HG02763 (cell line): ENCODE data around the gene SAXO1.
A peak's percentile ranks its signal among the peaks of the same experiment; 100 is the strongest.

ENCODE experiments used
- ATAC-seq: cut with Tn5 transposase; IDR thresholded peaks from one replicate; pipeline ENCODE4 v1.9.1; 2021; ENCODE audit warnings: mild to moderate bottlenecking, moderate library complexity; ENCODE audit not compliant: unreplicated experiment

SAXO1 gene, protein sequence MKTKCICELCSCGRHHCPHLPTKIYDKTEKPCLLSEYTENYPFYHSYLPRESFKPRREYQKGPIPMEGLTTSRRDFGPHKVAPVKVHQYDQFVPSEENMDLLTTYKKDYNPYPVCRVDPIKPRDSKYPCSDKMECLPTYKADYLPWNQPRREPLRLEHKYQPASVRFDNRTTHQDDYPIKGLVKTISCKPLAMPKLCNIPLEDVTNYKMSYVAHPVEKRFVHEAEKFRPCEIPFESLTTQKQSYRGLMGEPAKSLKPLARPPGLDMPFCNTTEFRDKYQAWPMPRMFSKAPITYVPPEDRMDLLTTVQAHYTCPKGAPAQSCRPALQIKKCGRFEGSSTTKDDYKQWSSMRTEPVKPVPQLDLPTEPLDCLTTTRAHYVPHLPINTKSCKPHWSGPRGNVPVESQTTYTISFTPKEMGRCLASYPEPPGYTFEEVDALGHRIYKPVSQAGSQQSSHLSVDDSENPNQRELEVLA

DNA sequence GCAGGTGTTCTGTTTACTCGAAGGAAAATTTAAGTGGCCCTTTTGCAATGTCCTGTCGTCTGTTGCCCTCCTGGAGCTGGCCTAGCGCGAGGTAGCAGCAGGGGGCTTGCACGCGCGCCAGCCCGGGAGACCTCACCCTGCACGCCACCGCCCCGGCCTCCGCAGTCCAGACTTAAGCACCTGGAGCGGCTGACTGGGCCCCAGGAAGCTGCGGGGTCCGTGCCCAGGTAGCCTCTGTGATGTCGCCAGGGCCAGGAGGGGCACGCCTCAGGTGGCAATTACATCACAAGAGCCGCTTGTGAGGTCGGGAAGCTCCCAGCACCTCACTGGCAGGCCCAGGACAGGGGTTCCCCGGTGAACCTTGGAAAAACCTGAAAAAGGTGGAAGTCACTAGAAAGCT is at the start of gene SAXO1:
Gene SAXO1, minus strand, starts transcription at position 195 of the 400 bp plus-strand sequence. CDS start 301 bp downstream, outside the sequence.
- ATAC-seq, result no peak

DNA sequence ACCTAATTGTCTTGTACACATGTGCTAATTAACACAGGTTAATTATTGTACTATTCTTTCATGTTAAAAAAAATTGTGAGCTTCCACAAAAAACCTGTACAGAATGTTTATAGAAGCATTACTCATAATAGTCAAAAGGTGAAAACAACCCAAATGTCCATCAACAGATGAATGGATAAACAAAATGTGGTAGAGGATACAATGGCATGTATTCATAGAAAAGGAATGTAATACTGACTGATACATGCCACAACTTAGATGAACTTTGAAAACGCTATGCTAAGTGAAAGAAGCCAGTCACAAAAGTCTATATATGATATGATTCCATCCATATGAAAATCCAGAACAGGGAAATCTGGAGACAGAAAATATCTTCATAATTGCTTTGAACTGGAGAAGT is 41.8 kb upstream of the SAXO1 start:
- no peak for ATAC-seq

DNA sequence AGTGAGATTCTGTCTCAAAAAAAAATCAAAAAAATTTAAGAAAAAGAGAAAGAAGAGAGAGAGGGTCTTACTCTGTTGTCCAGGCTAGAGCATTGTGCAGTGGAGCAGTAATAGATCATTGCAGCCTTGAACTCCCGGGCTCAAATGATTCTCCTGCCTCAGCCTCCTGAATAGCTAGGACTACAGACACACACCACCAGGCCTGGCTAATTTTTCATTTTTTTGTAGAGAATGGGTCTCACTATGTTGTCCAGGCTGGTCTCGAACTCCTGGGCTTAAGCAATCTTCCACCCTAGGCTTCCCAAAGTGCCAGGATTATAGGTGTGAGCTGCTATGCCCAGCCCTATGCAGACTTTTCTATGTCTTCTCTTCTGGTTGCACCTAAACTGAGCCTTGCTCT is 41.2 kb upstream of the SAXO1 start:
- ATAC-seq, result no peak

- no peak for ATAC-seq
Measured at GRCh38 chr9:19057033-19057432, 24.0 kb upstream of the SAXO1 start.

- no peak for ATAC-seq
Measured at GRCh38 chr9:19050637-19051591, 17.9 kb upstream of the SAXO1 start.

GRCh38 chr9:19049917-19050636 is 17.1 kb upstream of the SAXO1 start:
- ATAC-seq, result no peak

DNA sequence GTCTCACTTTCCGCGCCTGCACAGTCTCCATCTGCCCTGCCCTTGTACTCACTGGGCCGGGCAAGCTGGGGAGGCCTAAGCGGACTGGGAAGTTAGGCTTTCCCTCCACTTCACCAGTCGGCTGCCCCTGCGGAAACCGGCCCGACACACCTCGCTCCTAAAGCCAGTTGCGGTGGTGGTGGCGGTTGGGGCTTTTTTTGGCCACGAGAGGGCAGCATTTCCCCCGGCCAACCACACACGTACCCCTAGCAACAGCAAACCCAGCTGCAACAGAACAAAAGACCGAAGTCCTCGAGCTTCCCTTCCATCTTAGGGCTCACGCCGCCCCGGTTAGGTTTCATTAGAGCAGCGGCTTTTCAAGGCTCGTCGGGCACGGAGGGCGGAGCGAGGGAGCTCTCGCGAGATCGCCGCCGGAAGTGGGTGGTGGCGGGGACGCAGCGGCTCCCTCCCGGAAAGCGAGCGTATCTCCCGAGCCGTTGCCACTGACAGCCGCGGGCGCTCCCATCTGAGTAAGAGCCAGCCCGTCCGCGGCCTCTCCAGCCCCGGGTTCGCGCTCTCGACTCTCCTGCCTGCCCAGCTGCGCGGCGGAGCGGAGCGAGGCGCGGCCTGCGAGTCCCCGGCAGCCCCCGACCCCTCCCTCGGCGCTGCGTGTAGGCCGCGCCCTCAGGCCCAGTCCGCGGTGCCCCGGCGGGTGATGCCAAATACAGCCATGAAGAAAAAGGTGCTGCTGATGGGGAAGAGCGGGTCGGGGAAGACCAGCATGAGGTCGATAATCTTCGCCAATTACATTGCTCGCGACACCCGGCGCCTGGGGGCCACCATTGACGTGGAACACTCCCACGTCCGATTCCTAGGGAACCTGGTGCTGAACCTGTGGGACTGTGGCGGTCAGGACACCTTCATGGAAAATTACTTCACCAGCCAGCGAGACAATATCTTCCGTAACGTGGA is 16.2 kb upstream of the SAXO1 start, which contains the start of gene RRAGA:
Gene RRAGA, plus strand, starts transcription at position 462 of the 951 bp plus-strand sequence. Its CDS starts 233 bp downstream, at position 695.
- peak; percentile 89 for ATAC-seq

GRCh38 chr9:19036611-19037010 is 3.6 kb upstream of the SAXO1 start:
- ATAC-seq, result no peak

DNA sequence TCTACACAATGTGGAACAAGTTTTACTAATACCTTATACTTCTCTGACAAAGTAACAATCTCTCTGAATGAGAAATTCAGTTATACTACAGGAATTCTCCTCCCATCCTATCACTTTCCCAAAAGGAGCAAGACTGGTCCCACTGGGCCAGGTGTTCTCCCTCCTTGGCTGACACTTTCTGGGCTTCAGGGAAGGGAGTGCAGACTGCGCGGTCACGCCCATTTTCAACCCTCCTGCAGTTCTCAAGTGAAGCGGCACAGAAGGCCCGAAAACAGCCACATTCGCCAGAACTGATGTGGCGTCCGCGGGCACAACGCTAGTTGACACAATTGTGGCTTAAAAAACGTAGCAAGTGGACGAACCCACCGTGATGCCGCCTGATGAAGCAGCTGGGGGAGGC is 603 bp downstream of the SAXO1 start:
- no peak for ATAC-seq

DNA sequence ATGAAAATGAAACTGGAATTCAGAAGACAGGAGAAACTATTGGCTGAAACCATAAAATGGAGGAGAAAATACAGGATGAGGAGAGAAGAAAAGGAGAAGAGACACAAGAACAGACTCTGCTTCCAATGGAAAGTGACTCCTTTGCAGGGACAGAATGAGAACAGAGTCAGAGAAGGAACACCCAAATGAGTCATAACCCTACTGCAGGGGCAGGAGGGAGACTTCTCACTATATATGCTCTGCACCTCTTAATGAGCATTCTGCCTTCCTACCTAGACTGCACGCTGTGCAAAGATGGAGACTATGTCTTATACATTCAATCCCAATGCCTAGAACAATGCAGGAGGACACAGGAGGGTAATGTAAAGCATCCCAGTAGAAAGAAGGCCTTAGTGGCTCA is 2.1 kb downstream of the SAXO1 start:
- peak; percentile 67 for ATAC-seq

DNA sequence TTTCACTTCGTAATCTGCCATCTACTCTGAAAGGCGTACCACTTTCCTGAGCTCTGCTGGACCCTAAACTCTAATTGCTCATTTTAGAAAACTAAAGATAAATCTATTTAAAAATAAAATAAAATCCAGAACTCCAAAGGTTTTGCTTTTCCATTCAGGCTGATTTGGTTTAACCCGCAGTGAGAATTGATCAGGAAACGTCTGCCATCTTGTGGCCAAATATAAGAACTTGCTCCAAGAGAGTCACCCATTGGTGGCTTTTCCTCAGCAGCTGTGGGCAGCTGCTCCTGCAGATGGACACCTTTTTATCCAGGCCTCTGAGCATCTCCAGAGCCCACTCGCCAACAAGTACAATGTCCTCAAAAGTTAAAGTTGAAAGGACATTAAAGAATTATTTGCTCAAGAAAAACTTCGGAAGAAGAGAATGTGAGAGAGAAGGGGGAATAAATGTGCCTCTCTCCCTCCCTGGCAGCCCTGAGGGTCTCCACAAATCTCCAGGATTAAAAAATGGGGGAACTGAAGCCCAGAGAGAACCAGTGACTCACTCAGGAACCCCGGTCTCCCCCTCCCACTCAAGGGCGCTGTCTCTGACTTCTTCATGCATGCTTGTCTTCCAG is 4.1 kb downstream of the SAXO1 start:
- ATAC-seq, result peak; percentile 47

GRCh38 chr9:19027825-19028224 is 5.2 kb downstream of the SAXO1 start:
- ATAC-seq, result no peak

DNA sequence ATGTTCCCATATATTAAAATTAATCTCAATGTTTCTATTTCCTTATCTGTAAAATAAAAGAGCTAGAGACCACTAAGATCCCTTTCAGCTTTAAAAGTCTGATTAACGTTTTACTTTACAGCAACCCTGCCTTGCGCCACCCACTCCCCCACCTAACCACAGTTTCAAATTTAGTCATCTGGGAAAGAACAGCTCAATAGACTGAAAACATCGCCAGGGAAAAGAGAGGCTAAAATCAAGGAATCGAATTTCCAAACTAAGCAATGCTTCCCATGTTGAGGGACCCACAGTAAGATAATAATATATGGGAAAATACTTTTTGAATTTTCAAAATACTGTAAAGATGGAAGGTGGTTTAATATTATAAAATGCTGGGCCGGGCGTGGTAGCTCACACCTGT is 6.6 kb downstream of the SAXO1 start:
- no peak for ATAC-seq

- no peak for ATAC-seq
Measured at GRCh38 chr9:19023078-19023477, 9.9 kb downstream of the SAXO1 start.

DNA sequence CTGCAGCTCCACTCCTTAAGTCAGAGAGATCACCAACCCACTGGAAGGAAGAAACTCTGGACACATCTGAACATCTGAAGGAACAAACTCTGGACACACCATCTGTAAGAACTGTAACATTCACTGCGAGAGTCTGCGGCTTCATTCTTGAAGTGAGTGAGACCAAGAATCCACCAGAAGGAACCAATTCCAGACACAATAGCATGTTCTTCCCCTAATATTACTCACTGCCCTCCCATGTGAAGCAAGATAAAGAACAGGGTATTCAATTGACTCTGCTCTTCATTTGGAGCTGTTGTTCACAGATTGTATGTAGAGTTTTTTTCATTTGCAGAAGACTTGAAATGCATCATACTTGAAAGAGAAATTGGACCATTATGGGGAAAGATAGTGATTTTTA is 10.8 kb downstream of the SAXO1 start:
- peak; percentile 46 for ATAC-seq

DNA sequence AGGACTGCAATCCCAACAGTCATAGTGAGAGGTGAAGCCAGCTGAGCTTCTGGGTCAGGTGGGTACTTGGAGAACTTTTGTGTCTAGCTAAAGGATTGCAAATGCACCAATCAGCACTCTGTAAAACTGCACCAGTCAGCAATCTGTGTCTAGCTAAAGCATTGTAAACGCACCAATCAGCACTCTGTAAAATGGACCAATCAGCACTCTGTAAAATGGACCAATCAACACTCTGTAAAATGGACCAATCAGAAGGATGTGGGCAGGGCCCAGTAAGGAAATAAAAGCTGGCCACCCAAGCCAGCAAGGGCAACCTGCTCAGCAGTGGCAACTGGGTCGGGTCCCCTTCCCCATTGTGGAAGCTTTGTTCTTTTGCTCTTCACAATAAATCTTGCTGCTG is 11.4 kb downstream of the SAXO1 start:
- ATAC-seq, result peak; percentile 11

DNA sequence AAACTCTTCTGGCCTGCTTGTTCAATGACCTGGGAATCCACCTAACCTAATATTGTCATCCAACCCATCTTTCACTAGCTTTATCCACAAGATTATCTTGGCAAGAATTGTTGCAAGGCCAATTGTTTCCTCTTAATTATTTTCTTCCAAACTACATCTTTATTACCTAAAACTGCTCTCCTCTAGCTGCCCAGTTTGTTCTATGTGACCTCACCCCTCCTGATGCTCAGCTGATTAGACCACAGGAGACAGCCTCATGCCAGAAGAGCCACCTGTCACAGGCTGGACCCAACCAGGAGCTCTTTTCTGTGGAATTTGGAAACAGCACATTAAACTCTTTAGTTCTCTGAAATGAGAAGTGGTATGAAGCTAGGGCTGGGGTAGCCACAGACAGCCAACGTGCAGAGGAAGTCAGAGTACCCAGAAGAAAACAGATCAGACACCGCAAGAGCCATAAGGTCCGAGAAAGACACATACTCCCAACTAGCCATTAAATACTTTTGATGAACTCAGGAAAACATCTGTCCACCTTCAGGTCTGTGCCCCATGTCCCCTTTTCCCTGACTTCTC is 12.0 kb downstream of the SAXO1 start:
- no peak for ATAC-seq

DNA sequence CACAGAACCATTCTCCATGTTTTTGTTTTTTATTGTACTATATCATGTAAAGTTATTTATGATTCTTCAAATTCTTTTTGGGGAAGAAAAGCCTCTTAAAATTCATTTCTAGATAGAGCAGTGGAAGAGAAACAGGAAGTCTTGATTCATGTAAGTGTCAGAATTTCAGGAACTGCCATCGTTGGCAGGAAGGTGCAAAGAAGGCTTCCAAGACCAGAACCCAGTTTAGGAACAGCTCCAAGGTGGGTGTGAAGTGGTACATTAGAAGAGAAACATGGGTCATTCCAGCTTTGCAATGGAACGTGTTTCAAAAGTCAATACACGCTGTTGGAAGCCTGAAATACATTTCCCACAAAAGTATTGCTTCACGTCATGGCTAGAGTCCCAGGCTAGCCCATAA is 14.8 kb downstream of the SAXO1 start:
- no peak for ATAC-seq

GRCh38 chr9:19009391-19009965 is 23.5 kb downstream of the SAXO1 start:
- no peak for ATAC-seq
